ENCODE data around the gene GPD1L.

The GPD1L gene

GRCh38 chr3:32146746-32147211 is 40.4 kb downstream of the GPD1L start:
- TF ChIP-seq POLR2AphosphoS5 (IDR thresholded peaks at IDR 0.05; ENCODE audit: low read depth, low read length) (no peak), POLR2A (IDR thresholded peaks at IDR 0.05; ENCODE audit: low read depth, low read length) (no peak), TAF1 (IDR thresholded peaks at IDR 0.05; ENCODE audit: borderline replicate concordance, low read depth, low read length) (no peak)

DNA sequence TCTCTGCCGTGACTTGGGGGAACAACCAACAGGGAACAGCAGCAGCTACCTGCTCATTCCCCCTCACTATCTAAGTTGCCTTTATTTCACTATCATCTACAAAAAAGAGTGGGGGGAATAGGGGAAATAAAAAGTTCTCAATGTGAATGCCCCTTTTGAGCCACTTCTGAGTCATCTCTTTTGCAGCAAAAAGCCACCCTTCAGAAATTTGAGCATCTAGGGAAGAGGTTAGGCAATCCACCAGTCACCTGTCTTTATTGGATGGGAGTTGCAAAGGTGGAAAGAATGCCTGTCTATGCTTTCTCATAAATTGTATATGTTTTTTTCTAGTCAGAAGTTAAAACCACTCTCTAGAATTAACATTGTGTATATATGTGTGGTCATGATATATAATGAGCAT is 41.1 kb downstream of the GPD1L start:
- no peak for DNase-seq (ENCODE audit: insufficient read length)
- no peak for FAIRE-seq
- no peak for TF ChIP-seq POLR2AphosphoS5 (IDR thresholded peaks at IDR 0.05; ENCODE audit: low read depth, low read length)
- TF ChIP-seq TAF1 (IDR thresholded peaks at IDR 0.05; ENCODE audit: borderline replicate concordance, low read depth, low read length), result no peak

More at GRCh38 chr3:32146746-32147211, 40.4 kb downstream of the GPD1L start:
- DNase-seq (ENCODE audit: insufficient read length) (no peak), FAIRE-seq (no peak)

- TF ChIP-seq POLR2AphosphoS5 (IDR thresholded peaks at IDR 0.05; ENCODE audit: low read depth, low read length), result no peak
- no peak for TF ChIP-seq TAF1 (IDR thresholded peaks at IDR 0.05; ENCODE audit: borderline replicate concordance, low read depth, low read length)
- no peak for TF ChIP-seq POLR2A (IDR thresholded peaks at IDR 0.05; ENCODE audit: low read depth, low read length)
- FAIRE-seq (no peak), DNase-seq (ENCODE audit: insufficient read length) (no peak)
Observed at GRCh38 chr3:32147933-32148332, 41.5 kb downstream of the GPD1L start.

DNA sequence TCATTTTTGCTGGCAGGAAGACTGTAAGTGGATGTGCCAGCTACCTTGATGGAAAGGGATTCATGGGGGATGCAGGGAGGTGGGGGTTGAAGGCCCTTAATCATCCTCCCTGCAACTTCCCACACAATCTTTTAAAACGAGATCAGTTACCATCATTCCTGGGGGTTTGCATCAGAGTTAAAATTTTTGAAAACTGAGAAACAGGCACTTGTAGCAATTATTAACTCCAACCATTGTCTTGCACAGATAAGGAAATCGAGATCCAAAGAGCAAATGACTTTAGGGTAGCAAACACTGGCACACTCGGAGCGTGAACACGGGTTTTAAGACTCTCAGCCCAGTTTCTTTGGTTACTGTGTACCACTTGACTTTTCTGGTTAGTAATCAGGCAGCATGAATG is 41.9 kb downstream of the GPD1L start:
- TF ChIP-seq POLR2AphosphoS5 (IDR thresholded peaks at IDR 0.05; ENCODE audit: low read depth, low read length) (no peak), POLR2A (IDR thresholded peaks at IDR 0.05; ENCODE audit: low read depth, low read length) (no peak), TAF1 (IDR thresholded peaks at IDR 0.05; ENCODE audit: borderline replicate concordance, low read depth, low read length) (no peak)
- DNase-seq (ENCODE audit: insufficient read length) (no peak), FAIRE-seq (no peak)

DNA sequence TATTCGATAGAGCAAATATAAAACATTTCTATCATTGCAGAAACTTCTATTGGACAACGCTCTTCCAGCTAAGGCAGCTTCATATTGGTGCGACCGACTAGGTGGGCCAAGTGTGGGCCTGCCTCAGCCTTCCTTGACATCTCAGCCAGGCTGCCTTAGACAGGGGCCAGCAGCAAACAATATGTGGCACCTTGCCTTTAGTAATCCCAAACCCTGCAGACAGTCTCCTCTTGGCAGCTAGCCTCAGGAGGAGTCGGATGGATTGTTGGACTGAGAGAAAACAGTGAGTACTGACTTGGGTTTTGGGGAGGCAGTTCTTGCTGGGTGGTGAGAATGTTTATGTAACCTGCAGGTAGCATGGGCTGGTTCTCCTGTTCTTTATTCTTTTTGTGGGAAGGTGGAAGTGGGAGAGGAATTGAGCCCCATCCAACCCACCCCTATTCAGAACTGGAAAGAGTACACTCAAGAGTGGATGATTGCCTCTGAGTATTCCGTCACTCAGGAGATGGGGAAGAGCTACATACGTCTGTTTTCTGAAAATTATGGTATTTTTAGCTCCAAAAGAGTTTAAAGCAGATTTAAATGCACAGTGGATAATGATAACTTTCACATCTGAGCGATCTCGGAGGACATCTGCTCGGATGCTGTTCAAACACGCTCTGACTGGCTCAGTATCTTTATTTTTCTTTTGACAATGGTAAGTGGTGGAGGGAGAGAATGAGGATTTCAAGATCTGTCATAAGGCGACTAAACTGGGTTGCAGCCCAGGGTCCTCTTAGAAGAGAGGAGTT is 47.2 kb downstream of the GPD1L start:
- DNase-seq (ENCODE audit: insufficient read length), result no peak
- TF ChIP-seq TAF1 (IDR thresholded peaks at IDR 0.05; ENCODE audit: borderline replicate concordance, low read depth, low read length), result no peak
- TF ChIP-seq POLR2A (IDR thresholded peaks at IDR 0.05; ENCODE audit: low read depth, low read length), result no peak
- TF ChIP-seq POLR2AphosphoS5 (IDR thresholded peaks at IDR 0.05; ENCODE audit: low read depth, low read length), result no peak
- FAIRE-seq, result no peak

- FAIRE-seq (no peak), DNase-seq (ENCODE audit: insufficient read length) (no peak)
- no peak for TF ChIP-seq POLR2AphosphoS5 (IDR thresholded peaks at IDR 0.05; ENCODE audit: low read depth, low read length)
- no peak for TF ChIP-seq TAF1 (IDR thresholded peaks at IDR 0.05; ENCODE audit: borderline replicate concordance, low read depth, low read length)
- no peak for TF ChIP-seq POLR2A (IDR thresholded peaks at IDR 0.05; ENCODE audit: low read depth, low read length)
Observed at GRCh38 chr3:32154205-32154579, 47.8 kb downstream of the GPD1L start.

DNA sequence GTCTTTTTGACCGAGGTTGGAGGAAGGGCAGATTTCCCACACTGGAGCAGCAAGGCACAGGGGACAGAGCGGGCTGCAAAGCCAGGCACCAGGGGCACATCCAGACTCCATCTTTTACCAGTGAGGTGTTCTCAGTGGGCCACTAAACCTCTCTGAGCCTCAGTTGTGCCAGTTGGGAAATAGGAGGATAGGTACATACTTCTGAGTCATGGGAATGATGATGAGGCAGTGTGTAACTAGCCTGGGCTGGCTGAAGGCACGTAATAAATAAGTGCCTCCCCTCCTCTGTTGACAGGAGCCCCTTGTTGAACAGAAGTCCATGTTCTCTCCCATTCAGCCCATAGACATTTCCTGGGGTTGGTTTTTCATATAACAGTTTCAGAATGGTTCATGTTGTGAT is 48.7 kb downstream of the GPD1L start:
- no peak for DNase-seq (ENCODE audit: insufficient read length)

GRCh38 chr3:32157600-32158264 is 51.3 kb downstream of the GPD1L start:
- DNase-seq (ENCODE audit: insufficient read length), result no peak

More for the DNA sequence above, 48.7 kb downstream of the GPD1L start:
- TF ChIP-seq POLR2AphosphoS5 (IDR thresholded peaks at IDR 0.05; ENCODE audit: low read depth, low read length), result no peak
- no peak for TF ChIP-seq POLR2A (IDR thresholded peaks at IDR 0.05; ENCODE audit: low read depth, low read length)
- no peak for TF ChIP-seq TAF1 (IDR thresholded peaks at IDR 0.05; ENCODE audit: borderline replicate concordance, low read depth, low read length)
- no peak for FAIRE-seq

GRCh38 chr3:32160706-32161214 is 54.3 kb downstream of the GPD1L start:
- no peak for DNase-seq (ENCODE audit: insufficient read length)
- FAIRE-seq, result no peak
- TF ChIP-seq TAF1 (IDR thresholded peaks at IDR 0.05; ENCODE audit: borderline replicate concordance, low read depth, low read length), result no peak

More at GRCh38 chr3:32157600-32158264, 51.3 kb downstream of the GPD1L start:
- FAIRE-seq, result no peak
- TF ChIP-seq POLR2AphosphoS5 (IDR thresholded peaks at IDR 0.05; ENCODE audit: low read depth, low read length) (no peak), POLR2A (IDR thresholded peaks at IDR 0.05; ENCODE audit: low read depth, low read length) (no peak), TAF1 (IDR thresholded peaks at IDR 0.05; ENCODE audit: borderline replicate concordance, low read depth, low read length) (no peak)

- DNase-seq (ENCODE audit: insufficient read length) (no peak), FAIRE-seq (no peak)
- TF ChIP-seq POLR2AphosphoS5 (IDR thresholded peaks at IDR 0.05; ENCODE audit: low read depth, low read length) (no peak), POLR2A (IDR thresholded peaks at IDR 0.05; ENCODE audit: low read depth, low read length) (no peak)
Observed at GRCh38 chr3:32165442-32165841, 59.0 kb downstream of the GPD1L start.

- TF ChIP-seq TAF1 (IDR thresholded peaks at IDR 0.05; ENCODE audit: borderline replicate concordance, low read depth, low read length), result no peak
- TF ChIP-seq POLR2AphosphoS5 (IDR thresholded peaks at IDR 0.05; ENCODE audit: low read depth, low read length), result no peak
- TF ChIP-seq POLR2A (IDR thresholded peaks at IDR 0.05; ENCODE audit: low read depth, low read length), result no peak
- no peak for FAIRE-seq
- no peak for DNase-seq (ENCODE audit: insufficient read length)
Observed at GRCh38 chr3:32166654-32167053, 60.2 kb downstream of the GPD1L start.

DNA sequence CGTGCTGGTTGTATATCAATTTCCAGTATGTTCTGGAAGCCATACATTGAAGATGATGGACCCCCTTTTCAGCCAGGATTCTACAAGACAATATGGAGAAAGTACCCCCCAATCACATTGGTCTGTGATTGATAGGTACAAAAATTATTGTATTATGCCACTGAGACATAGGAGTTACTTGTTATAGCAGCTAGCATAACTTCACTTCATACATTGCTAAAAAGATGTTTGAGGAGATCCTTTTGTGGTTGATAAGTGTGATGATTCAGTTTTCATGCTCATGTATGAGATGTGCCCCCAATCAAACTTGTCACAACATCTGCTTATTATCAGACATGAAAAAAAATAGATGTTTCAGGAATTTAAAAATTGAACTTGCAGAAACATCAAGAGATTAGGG is 66.0 kb downstream of the GPD1L start:
- no peak for FAIRE-seq
- DNase-seq (ENCODE audit: insufficient read length), result no peak
- no peak for TF ChIP-seq POLR2A (IDR thresholded peaks at IDR 0.05; ENCODE audit: low read depth, low read length)
- TF ChIP-seq TAF1 (IDR thresholded peaks at IDR 0.05; ENCODE audit: borderline replicate concordance, low read depth, low read length), result no peak
- TF ChIP-seq POLR2AphosphoS5 (IDR thresholded peaks at IDR 0.05; ENCODE audit: low read depth, low read length), result no peak

Data from GM12892 (cell line).